ENCODE data around the gene M1AP.

Gene M1AP

DNA sequence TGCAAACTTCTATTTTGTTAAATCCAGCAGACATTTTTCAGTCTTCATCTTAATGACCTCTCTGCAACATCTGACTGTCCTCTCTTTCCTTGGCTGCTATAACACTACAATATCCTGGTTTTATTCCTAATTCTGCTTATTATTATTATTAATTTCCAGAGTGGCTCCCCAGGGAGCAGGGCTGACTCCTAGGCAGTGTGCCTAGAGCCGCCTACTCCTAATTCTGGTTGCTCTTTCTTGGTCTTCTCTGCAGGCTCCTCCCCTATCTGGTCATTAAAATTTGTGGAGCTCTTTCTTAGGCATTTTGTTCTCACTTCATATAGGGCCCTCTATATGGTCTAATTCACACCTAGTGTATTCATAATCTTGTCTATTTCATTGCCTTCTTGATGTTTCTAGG lies 105.2 kb downstream of the M1AP start:
- DNase-seq = no peak

DNA sequence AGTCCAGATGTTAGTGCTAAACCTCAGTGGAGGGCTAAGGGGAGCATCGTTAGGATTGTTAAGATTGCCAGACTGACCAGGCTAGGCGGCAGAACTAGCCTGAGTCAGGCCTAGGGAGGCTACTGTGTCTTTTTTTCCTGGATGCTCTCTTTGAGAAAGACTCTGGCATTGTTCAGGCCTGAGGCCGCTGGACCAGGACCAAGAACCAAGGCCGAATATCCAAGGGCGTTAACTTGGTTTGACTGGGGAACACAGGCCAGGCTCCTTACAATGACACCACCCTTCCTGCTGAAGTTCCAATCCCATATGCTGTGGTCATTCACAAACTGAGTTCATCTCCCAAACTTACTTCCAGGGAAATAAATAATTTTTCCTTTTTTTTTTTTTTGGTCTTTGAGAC lies 107.8 kb downstream of the M1AP start:
- DNase-seq = no peak

GRCh38 chr2:74538881-74539339 lies 109.2 kb downstream of the M1AP start:
- no peak for DNase-seq

DNA sequence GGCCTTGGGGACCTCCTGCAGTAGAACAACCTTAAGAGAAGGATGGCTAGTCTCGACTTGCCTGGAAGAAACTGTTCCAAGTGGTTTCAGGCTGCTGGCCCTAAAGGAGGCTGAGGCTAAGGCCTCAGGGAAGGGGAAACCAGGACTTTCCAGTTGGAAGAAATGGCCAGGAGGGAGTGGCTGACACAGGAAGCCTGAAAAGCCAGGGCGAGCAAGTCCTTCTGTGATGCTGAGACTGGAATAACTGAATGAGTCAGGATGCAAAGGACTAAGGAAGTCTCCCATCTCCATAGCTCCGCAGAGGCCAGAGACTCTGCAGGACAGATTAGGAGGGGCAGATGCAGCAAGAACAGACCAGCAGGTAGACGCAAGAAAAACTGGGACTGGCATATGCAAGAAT lies 111.0 kb downstream of the M1AP start:
- no peak for DNase-seq

DNA sequence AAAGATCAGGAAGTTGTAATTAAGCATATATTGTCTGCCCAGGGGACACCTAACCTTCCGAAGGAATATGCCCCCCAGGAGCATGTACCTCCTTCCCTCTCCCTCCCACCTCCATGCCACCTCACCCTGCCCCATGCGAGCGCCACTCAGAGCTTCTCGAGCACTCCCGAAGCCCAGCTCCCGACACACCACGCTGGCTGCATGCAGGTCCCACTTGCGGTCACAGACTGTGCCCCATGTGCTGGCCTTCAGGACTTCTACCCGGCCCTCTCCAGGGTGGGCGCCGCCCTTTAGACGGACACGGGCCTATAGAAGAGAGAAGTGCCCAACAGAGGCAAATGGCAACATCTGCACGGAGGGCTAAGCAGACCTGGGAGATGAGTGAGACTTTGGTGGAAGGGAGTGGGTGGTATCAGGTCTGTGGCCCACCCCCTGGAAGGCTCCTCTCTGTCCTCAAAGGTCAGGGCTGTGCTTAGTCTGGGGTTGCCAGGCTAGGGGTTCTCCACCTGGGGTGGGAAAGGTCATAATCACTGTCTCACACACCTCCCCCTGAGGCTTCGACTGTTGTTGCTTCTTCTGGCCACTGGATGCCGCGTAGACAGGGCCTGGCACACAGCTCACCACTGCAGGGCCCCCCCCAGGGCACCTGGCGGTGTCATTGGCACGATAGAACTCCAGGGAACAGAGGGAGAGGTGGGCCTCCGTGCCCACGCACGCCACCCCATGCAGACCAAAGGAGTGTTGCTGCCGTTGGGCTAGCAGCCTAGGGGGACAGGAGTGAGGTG lies 111.8 kb downstream of the M1AP start:
- no peak for DNase-seq

DNA sequence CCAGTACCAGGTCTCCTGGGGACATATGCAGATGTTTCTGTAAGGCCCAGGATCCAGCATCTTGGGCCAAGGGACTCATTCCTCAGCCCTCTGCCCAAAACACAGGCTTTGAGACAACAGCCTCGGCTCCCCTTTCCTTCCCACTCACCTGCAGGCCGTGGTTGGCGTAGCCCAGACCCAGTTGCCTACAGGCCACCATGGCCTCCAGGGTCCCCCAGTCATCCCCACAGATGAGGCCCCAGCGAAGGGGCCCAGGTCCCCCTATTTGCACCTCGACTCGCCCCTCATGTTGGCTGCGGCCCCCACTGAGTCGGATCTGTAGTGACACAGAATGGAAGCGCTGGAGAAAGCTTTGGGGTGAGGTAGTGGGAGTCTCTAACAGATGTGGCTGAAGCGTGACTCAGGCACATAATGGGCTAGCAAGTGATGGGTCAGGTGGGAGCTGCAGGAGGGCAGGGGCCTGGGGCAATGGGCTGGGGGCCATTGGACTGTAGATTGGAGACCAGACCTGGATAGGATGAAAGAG lies 112.6 kb downstream of the M1AP start:
- DNase-seq = no peak

DNA sequence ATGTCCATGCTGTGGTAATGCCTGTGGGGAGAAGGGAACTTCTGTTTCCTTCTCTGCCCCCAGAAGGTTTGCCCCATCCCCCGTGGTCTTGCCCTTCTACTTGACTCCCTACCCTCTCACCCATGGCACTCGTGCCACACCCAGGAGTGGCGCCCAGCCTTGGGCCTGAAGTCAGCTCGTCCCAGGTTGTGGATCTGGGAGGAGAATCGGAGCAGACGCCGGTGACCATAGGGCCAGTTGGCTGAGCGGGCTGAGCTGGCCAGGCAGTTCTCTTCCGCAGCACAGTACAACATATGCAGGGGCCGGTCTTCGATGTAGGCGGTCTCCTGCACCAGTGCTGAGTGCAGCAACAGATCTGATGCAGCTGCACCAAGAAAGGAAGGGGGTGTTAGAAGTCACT lies 113.7 kb downstream of the M1AP start:
- DNase-seq = no peak

GRCh38 chr2:74533464-74533863 lies 114.7 kb downstream of the M1AP start:
- no peak for DNase-seq

DNA sequence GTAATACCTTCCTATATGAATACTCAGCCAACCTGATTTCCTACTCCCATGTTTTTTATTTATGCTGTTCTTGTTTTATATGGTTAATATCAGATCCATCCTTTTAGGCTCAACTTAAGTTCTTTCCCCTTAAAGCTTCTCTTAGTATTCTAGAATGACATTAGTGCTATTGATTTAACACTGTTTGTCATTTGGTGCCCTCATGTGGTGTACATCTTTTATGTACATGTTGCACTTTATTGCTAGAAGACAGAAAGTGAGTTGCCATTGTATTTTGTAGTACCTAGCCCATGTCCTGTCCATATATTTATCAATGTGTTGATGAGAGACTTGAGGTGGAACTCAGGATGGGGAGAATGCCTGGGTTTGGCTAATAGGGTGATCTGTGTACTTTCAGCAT lies 115.9 kb downstream of the M1AP start:
- DNase-seq = peak; percentile 71

DNA sequence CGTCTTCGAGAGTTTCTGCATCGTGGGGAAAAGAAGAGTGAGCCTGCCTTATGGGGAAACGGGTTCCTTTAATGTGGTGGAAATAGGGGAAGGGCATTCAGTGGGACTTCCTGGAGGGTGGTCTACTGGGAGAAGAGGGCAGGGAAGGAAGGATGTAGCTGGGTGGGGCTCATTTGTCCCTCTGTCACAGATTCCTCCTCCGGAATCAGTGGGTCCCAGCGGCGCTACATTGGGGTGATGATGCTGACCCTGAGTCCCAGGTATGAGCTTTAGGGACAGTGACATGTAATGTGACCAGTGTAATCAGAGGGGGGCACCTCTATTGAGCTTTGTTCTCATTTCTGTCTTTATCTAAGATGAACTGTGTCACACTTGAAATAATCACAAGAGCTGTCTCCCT lies 116.5 kb downstream of the M1AP start:
- no peak for DNase-seq

GRCh38 chr2:74530239-74531187 lies 117.6 kb downstream of the M1AP start:
- DNase-seq = peak; percentile 74

- DNase-seq = peak; percentile 91
Observed at GRCh38 chr2:74529357-74530238, 118.5 kb downstream of the M1AP start, which contains the start of the genes AUP1 and HTRA2. Gene AUP1, minus strand, starts transcription at chr2:74529706. Its CDS starts 77 bp downstream, at chr2:74529629. Gene HTRA2, plus strand, starts transcription at chr2:74529933. Its CDS starts 74 bp downstream, at chr2:74530007.

DNA sequence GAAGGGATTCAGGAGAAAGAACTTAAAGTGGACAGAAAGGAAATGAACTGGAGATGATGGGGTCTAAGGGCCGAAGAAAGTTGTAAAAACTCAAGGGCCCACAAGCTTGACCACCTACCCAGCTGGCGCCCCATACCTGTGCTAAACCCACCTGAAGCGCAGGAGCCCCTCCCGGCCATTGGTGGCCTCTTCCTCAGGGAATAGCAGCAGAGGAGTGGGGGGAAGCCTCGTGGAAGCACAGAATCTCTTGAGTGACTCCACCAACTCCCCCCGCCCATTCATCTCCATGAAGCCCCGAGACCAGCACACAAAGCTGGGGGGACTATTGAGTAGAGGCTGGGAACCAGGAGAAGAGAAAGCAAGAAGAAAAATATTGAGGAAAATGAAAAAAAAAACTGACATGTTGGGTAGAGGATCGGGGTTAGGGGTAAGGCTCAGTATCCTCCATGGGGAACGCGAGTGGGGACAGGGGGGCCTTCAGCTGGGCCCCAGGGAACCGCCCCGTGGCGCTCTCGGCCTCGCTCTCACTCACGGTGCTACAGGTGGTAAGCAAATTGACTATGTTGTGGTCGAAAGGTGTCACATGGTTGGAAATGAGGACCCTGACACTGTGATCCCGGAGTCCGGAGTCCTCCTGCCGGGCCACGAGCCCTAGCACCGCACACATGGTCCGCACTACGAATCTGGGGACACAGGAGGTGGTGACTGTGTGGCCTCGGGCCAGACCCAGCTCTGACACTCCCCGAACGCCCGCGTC lies 119.4 kb downstream of the M1AP start:
- peak; percentile 38 for DNase-seq

- DNase-seq = no peak
Observed at GRCh38 chr2:74527741-74528140, 120.4 kb downstream of the M1AP start.

DNA sequence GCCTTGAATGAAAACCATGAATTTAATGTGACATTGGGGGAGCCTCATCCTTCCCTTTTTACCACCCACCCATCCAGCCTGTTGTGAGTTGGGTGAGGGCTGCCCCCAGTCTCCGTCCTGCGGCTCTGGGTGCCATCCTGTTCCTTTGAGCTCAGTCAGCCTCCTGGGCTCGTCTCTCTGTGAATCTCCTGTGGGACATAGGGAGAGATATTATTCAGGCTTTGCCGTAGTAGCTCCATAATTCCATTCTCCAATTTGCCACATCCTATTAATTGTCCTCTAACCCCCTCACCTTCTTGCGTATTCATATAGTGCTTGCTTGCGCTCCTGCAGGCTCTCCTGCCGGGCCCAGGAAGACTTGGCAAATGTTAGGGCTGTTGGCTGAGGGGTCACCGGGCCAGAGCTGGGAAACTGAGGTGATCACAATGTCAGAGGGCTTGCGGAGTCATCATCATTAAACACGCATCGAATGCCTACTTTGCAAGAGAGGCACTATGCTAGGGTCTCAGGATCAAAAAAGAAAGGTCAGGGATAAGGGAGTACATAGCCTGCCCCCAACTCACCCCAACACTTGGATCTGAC lies 121.4 kb downstream of the M1AP start:
- DNase-seq = no peak

- DNase-seq = peak; percentile 55
Observed at GRCh38 chr2:74525717-74526648, 122.1 kb downstream of the M1AP start, which contains the start of gene DQX1. Gene DQX1, minus strand, starts transcription at chr2:74526231. Its CDS starts 502 bp downstream, at chr2:74525729.

- no peak for DNase-seq
Observed at GRCh38 chr2:74524955-74525716, 123.0 kb downstream of the M1AP start.

- no peak for DNase-seq
Observed at GRCh38 chr2:74524005-74524404, 124.1 kb downstream of the M1AP start.

DNA sequence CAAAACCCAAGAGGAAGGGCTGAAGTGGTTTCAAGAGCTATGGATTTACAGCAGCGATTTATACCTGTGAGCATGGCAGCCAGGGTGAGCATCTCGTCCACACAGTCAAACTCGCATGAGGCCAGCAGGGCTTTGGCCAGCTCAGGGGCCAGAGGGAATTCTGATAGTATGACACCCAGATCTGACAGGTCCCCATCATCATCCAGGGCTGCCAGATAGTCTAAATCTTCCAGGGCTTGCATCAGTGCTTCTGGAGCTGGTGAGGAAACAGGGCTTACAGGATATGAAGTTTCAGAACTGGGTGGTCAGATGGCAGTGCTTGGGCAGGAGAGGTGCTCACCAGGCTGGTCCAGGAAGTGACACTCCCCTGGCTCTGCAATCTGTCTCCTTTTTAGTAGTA lies 125.6 kb downstream of the M1AP start:
- no peak for DNase-seq
